Jurkat, Clone E6-1 (cell line): ENCODE measurements around the gene C11orf71.

Experiments
- DNase-seq: peaks from one replicate; pipeline ENCODE4 v3.0.0-alpha.2; 2011; ENCODE audit warnings: low read depth, low spot score
- H3K4me3 ChIP-seq: 2 replicates; pipeline ENCODE4 v1.5.1; 2011; ENCODE audit warnings: mild to moderate bottlenecking, low read length, control low read depth, moderate library complexity

C11orf71 gene

DNA sequence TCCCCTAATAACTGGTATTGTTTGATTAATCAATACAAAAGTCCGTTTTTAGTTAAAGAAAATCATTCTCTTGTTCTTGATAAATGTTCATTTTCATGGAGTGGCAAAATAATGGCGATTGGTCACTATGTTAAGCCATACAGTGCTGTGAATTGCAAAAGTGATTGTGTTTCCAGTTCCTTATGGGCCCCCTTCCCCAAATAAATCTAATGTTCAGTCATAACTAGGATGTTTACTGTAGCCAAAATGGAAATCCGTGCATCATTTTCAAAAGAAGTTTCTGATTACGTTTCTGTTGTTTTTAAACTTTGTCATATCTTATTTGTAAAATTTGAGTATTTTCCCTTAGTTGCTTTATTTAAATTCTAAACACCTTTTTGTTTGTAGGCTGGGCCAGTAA lies 1.0 kb upstream of the C11orf71 start:
- H3K4me3 ChIP-seq: peak overlapping the region; percentile 84
- DNase-seq: no peak

DNA sequence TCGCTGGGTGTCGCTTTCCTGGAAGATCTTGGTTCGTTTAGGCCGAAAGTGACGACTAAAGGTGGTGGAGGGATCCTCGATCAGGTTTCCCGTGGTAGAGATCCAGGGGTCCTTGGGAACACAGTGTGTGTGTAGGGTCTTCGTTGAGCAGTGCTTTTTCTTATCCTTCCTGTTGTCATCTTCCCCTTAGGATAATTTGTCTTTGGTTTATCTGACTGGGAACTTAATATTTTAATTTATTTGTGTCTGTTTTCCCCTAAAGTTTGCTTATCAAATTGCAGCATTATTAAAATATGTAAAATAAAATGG lies 558 bp upstream of the C11orf71 start:
- peak overlapping the region; percentile 84 for H3K4me3 ChIP-seq
- no peak for DNase-seq

DNA sequence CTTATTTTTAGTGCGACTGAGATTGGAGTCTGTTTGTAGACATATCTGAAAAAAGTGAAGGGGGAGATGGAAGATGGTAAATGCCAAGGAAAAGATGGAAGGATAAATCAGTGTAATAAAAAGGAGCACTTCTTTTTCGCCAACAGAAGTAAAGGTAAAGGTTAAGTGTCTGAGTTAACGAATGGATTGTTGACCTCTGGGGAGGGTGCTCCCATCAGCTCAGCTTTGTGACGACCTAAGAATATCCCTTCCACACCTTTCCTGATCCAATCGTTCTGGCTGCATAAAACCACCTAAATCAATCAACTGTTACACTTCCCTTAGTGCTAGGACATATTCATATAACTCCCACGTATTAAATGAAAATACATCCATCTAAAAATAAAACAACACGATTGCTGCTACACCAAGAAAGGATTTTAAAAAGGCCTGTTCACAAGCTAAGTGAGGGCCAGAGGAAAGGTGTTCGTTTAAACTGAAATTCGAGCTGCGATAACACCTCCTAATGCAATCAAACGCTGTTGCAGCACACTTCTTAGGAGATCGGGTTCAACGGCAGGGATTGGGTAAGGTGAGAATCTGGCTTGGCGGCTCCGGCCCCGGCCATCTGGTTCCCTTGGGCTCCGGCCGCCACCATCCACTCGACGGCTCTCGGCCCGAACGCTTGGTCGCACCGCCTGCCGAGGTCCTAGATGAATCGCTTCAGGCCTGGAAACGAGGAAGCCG lies 658 bp downstream of the C11orf71 start:
- DNase-seq: peak; percentile 14
- H3K4me3 ChIP-seq: peak overlapping the region; percentile 84

DNA sequence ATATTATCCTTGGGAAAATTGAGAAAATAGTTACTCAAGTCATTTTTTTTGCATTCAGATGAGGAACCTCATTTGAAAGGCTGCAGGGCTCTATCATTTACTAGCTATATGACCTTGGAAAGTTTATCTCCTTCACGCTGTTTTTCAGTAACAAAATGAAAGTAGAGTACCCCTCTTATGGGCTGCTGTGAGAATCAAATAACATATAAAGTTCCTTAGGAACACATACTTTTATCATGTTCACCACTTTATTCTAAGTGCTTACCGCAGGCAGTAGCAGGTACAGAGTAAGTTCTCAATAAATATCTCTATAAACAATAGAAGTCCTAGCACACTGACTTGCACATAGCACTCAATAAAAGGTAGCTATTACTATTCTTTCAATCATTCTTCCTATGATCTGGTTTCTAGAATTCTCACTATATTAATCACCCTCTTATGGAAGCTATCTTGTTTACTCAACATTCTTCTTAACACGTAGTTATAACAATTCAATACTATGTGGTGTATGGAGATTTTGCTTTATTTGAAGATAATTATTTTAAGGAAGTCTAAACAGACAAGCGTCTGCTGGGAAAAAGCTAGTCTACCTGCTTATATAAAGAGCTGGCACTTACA lies 1.9 kb downstream of the C11orf71 start:
- H3K4me3 ChIP-seq: no peak overlapping the region
- DNase-seq: no peak

DNA sequence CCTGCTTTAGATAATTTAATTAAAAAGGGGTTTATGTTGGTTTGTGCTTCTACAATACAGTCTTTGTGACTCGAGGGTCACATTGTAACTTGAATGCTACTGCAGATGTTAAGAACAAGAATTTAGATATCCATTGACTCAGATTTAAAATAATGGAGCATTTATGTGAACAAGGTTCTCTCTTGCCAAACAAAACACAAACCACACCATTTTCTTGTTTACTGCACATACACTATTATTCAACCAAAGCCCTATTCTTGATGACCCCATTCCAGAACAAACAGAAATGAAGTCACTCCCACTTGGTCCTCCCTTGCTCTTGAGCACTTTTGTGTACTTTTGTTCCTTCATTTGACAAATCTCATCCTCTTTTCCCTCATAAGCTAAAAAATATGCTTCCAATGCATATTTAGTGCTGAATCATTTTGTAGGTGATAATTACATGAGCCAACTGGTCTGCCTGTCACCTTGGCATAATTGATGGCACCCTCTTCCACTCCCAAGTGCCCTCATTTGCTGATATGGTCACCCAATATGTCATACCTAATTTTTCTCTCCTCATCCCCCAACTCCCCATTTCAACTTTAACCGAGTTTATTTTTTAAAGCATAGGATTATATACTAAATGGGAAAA lies 2.8 kb downstream of the C11orf71 start:
- H3K4me3 ChIP-seq: no peak overlapping the region
- no peak for DNase-seq

DNA sequence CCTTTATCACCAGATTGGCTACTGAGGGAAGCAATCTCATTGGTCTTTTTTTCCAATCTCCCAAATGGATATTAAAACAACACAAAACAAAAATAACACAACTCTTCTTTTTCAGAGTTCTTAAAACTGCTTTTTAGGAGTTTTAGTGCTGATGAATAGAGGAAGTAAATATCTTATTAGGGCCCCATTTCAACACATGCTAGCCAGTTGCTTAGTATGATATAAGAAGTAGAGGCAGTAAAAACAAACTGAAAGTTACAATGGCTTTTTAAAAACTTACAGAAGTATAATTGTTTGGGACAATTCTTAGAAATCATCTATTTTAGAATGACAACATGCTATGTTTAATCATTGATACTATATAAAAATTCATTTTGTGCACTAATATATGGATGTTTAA lies 3.4 kb downstream of the C11orf71 start:
- DNase-seq: no peak
- H3K4me3 ChIP-seq: no peak overlapping the region

DNA sequence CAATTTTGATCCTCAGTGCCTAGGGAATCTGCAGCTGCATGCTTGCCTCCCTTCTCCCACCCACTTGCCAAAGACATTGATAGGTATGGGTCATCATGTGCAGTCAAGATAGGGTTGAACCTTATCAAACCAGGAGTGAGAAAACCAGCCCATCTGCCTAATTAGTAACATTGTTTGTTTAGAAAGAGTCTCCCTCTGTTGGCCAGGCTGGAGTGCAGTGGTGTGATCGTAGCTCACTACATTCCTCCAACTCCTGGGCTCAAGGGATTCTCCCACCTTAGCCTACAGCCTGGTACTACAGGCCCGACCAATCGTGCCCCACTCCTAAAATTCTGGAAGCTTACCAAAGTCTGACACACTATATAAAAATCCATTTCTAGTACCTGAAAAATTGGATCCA lies 4.6 kb downstream of the C11orf71 start:
- H3K4me3 ChIP-seq: no peak overlapping the region
- no peak for DNase-seq

DNA sequence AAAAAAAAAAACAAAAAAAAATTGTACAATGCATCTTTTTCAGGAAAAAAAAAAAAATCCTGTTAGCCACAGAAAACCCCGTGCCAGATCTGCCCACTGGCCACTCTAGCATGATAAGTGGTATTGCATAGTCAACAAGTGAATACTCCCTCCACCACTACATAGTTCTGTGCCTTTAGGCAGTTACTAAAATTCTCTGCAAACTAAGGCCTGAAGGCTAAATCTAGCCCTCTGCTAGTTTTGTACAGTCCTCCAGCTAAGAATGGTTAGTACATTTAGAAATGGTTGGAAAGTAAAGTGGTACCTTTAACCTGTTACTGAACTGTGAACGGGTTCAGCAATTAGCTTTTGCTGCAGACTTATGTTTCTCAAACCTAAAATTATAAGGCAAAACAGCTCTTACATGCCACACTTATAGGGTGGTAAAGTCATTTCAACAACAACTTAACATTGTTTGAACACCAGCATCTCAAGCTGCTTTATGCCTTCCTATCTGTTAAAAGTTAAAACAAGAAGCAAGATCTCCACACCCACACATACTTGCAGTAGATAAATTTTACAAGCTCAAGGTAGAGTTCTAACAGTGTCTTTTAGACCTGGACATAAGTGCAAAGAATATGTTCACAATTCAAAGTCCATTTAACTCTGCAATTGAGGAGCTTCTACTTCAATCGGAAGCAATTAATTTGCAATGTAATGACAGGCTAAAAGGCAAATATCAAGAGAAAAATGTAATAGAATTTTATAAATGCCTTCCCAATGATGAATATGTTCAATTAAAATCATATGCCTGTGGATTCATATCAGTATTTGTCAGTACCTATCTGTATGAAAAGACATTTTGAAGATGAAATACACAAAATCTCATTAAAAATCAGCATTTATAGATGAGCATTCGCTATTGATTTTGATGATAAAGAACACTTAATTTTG lies 7.3 kb downstream of the C11orf71 start:
- no peak overlapping the region for H3K4me3 ChIP-seq
- no peak for DNase-seq

DNA sequence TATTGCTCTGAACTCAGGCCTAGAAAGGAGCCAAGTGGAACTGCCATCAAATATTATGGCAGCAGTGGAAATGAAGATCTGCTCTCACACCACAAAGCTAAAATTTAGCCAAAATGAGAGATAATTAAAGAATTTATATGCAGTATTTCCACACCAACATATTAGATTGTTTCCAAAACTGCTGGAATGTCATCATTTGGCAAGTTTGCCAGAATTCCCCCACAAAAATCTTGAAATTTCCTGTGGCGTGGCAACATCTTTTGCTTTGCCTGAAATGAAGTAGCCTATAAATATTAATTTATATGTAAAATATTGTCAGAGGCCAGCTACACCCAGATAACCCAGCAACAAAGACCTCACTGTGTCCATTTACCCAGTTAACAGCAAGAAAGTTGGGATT lies 13.8 kb downstream of the C11orf71 start:
- no peak for DNase-seq
- H3K4me3 ChIP-seq: no peak overlapping the region

DNA sequence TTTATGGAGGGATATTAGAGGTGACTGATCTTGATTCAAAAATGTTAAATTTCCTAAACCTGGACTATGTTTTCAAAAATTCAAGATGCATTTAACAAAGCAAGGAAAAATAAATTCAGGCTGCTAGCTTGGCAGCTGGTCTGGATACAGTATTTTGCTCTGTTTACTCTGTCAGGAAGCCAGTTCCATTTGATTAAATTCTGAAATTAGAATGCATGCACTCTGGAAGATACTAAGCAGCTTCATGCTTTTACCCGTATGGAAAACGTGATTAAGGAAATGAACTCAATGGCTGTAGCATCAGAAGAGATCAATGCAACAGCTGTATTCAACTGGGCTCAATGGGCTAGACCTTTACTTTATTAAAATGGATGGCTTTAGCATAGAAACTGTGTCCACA lies 14.2 kb downstream of the C11orf71 start:
- DNase-seq: no peak
- H3K4me3 ChIP-seq: no peak overlapping the region

DNA sequence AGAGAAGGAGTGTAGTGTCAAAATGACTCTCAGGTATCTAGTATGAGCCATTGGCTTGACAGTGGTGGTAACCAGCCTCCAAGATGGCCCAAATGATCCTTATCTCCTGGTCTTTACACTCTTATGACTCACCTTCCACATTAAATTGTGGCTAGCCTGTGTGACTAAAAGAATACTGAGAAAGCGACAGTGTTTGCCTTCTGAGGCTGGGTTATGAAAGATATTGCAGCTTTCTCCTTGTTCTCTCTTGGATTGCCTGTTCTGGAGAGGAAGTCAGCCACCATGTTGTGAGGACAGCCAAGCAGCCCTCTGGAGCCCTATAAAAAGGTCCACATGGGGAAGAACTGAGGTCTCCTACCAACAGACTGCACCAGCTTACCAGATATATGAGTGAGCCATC lies 15.8 kb downstream of the C11orf71 start:
- no peak overlapping the region for H3K4me3 ChIP-seq
- DNase-seq: no peak

DNA sequence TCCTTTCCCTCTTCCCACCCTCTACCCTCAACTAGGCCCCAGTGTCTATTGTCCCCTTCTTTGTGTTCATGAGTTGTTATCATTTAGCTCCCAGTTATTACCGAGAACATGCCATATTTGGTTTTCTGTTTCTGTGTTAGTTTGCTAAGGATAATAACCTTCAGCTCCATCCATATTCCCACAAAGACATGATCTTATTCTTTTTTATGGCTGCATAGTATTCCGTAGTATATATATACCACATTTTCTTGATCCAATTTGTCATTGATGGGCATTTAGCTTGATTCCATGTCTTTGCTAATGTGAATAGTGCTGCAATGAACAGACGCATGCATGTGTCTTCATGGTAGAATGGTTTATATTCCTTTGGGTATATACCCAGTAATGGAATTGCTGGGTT lies 17.8 kb downstream of the C11orf71 start:
- H3K4me3 ChIP-seq: no peak overlapping the region
- no peak for DNase-seq

DNA sequence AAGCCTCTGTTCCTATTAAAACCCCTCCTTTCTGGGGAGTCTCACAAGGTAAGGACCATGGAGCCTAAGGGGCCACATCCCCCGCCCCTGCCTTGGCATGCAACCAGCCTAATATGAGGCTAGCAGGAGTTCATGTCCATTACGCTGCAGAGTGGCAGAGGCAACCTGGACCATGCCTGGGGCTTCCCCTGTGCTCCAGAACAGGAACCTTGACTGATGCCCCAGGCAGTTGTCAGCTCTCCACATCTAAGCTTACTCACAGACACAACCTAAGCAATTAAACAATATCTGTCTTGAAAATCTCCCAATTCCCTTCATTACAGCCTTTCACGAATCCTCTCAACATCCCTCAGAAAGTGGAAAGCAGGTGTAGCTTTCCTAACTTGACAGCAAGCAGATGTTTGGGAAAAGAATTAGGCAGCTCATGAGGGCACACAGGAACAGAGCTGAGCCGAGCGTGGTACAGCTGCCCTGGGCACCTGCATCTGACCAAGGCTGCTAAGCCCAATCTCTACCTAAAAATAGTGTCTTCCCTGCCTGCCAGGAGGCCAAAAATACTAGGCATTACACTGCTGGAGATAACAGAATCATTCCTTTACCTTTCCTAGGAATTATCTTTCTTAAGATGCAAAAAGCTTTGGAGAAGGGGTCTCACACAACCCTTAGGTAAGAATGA lies 20.8 kb downstream of the C11orf71 start:
- H3K4me3 ChIP-seq: no peak overlapping the region
- DNase-seq: no peak

DNA sequence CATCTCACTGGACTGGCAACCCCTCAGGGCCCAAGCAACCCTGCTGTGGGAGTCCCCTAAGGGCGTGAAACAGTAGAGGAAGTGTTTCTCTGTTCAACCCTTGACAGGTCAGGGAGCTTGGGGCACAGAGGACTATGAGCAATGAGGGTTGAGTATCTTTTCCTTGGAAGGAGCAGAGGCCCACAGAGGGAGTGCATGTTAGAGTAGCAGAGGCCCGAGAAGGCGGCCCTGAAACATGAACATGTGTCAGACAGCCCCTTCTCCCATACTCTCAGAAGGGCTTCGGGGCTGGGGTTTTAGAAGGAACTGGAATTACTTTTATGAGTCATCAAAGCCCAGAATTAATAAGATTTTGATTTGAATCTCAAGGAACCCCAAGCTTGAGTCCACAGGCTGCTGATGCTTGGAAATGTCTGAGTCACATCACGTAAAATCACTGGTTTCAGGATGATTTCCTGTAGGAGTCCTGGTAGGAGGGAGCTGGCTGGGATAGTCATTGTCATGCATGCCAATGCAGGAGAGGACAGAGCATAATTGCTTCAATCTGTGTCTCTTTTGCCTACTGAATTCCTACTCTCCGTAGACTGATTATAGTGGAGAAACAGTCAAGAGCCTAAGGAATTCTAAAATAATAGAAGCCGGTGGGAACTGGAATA lies 22.6 kb downstream of the C11orf71 start:
- no peak for DNase-seq

DNA sequence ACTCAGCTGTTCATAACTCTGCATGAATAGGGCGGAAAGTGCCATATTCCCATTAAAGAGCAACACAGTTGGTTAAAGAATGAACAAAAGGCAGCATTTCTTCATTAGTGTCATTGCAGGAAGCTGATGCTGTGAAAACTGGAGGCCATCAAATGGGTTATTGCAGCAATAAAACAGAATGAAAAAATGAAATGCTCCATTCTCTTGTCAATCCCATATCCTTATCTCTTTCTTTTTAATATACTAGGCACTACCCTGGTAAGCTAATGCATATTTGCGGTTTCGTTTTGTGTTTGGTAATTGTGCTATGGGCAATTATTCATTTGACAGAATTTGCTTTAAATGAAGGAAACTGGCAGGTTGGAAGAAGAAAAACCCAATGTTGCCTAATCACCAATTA lies 25.3 kb downstream of the C11orf71 start:
- H3K4me3 ChIP-seq: no peak overlapping the region
- no peak for DNase-seq

More for the DNA sequence above, 22.6 kb downstream of the C11orf71 start:
- no peak overlapping the region for H3K4me3 ChIP-seq

DNA sequence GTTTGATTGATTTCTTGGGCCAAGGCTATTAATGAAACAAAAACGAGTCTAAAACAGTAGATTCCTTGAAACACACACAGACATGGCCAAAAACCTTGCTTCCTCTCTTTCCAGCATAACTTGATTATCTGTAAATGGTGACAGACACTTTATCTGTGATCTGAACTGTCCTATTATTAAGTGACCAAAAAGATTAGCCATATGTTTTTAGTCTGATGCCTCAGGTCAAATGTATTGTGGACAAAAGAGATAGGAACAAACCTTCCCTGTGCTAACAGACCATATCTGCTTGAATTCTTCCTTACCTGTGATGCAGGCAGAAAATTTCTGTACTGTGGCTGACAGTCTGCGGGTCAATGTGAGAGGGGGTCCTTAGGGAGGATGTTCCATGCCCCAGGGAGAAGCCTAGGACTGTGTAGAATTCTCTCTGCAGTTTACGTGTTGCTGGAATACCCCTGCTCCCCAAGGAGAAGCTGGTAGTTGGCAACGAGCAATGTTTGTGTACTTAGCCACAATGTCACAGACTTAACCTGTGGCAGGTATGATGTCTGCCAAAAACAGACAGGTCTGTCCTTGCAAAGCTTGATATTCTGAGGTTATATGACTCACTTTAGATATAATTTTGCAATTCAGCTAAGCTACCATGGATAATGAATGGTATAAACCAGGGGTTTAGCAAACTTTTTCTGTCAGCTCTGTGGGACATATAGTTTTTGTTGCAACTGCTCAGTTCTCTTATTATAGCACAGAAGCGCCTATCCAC lies 31.2 kb downstream of the C11orf71 start:
- no peak overlapping the region for H3K4me3 ChIP-seq
- no peak for DNase-seq

DNA sequence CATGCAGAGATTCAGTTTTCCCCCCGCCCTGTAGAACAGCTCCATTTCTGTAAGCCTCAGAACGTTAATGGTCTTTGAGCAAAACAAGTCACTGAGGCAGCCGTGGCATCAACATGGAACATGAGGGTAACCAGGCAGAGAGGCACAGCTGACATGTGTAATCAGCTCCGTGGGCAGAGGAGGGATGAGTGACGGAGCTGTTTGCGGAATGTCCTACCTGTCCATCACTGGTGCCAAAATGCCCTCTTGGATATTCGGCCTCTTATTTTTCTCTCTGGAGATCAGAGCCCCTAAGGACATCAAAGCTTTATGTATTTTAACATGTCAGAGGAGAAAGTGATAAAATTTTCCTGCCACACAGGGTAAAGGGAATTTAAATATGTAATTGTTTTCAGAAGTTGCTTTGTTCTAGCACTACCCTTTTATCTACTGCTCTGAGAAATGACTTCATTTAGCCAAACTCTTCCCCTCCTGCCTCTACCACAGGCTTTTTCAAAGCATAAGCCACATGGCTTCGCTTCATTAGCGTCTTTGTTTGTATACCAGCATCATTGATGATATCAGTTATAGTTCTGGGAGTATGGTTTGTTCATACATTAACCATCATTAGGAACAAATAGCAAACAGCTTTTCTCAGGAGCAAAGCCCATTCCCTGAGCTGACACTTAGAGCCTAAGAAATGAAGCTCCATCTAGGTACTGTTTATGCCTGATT lies 32.9 kb downstream of the C11orf71 start:
- DNase-seq: no peak
- H3K4me3 ChIP-seq: no peak overlapping the region
